ENCODE results near the gene RGS7. TPM values are rescaled to one million over a fixed set of nuclear protein-coding genes. Genes with fewer than 3 reads are reported as not detected.

RGS7 gene
- polyA plus RNA-seq, 1 donor from 2014 or later = 24.2 TPM

DNA sequence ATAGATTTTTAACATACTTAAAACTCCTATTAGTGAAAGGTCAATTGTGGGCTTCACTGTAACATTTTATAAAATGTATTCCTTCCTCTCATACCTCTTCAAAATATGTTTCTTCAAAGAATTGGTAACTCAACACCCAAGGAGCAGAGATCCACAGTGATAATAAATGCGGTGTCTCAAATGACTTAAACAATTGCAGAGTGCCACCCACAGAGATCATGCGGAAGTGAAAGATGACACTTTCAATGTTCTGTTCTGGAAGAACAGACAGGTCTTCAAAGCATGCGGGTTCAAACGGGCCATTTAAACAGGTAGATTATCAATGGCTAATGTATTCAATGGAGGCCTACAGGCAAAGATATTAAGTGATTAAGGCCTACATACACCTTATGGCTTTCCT, 588.0 kb downstream of the RGS7 start:
- Histone ChIP-seq H3K9me3 (ENCODE audit: low read length) (no peaks in the 10 kb centered on the region), H3K4me2 (ENCODE audit: low read length) (no peak overlapping the region), H4K20me1 (ENCODE audit: insufficient read depth) (no peaks in the 10 kb centered on the region), H3K27me3 (ENCODE audit: insufficient read depth, low read depth, low read length) (no peaks in the 10 kb centered on the region), H2AFZ (ENCODE audit: low read depth, low read length) (no peak overlapping the region), H3K27ac (ENCODE audit: low read length) (no peak overlapping the region), H3K79me2 (replicated peaks; ENCODE audit: insufficient read depth, low read length) (no peaks in the 10 kb centered on the region), H3F3A (ENCODE audit: insufficient read depth, low read length, poor library complexity, severe bottlenecking) (no peaks in the 10 kb centered on the region), H3K9ac (ENCODE audit: low read length) (no peak overlapping the region), H3K36me3 (ENCODE audit: insufficient read depth, low read length) (no peaks in the 10 kb centered on the region), H3K9me2 (ENCODE audit: insufficient read depth, low read length) (no peaks in the 10 kb centered on the region), H3K4me3 (ENCODE audit: low read length) (no peak overlapping the region)
- TF ChIP-seq RAD21 (conservative IDR thresholded peaks at IDR 0.05) (peak; percentile 12), TAF1 (IDR thresholded peaks at IDR 0.05; ENCODE audit: low read depth) (no peak), EP300 (conservative IDR thresholded peaks at IDR 0.05; ENCODE audit: poor library complexity, severe bottlenecking) (no peak)
- TF ChIP-seq, protein P1, sequence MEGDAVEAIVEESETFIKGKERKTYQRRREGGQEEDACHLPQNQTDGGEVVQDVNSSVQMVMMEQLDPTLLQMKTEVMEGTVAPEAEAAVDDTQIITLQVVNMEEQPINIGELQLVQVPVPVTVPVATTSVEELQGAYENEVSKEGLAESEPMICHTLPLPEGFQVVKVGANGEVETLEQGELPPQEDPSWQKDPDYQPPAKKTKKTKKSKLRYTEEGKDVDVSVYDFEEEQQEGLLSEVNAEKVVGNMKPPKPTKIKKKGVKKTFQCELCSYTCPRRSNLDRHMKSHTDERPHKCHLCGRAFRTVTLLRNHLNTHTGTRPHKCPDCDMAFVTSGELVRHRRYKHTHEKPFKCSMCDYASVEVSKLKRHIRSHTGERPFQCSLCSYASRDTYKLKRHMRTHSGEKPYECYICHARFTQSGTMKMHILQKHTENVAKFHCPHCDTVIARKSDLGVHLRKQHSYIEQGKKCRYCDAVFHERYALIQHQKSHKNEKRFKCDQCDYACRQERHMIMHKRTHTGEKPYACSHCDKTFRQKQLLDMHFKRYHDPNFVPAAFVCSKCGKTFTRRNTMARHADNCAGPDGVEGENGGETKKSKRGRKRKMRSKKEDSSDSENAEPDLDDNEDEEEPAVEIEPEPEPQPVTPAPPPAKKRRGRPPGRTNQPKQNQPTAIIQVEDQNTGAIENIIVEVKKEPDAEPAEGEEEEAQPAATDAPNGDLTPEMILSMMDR (IDR thresholded peaks at IDR 0.05; ENCODE audit: poor library complexity, severe bottlenecking) = peak; percentile 16

DNA sequence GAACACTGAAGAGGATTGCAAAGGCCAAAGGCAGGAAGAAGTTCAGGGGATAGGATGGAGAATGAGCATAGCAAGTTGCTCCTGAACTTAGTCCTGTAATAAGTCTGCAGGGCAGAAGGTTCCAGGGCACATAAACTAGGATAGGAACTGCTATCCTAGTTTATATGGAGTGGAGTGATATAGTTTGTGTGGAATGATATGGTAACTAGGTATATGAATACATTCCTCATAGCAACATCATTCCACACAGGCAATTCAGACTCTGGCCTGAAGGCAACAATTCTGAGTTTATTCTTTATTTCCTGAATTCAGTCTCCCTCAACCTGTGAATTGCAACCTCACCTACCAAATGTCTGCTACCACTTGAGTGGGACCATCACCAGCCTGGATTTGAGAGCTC, 590.2 kb downstream of the RGS7 start:
- H3K9me3 ChIP-seq (ENCODE audit: low read length) = no peaks in the 10 kb centered on the region
- no peak overlapping the region for H3K4me2 ChIP-seq (ENCODE audit: low read length)
- TF ChIP-seq TAF1 (IDR thresholded peaks at IDR 0.05; ENCODE audit: low read depth) (no peak), EZH2 (IDR thresholded peaks at IDR 0.05; ENCODE audit: borderline replicate concordance, insufficient read depth, low read length, poor library complexity, severe bottlenecking) (no peak), SMC3 (conservative IDR thresholded peaks at IDR 0.05; ENCODE audit: poor library complexity) (no peak), POLR2AphosphoS5 (IDR thresholded peaks at IDR 0.05) (no peak)
- no peaks in the 10 kb centered on the region for H4K20me1 ChIP-seq (ENCODE audit: insufficient read depth)
- no peaks in the 10 kb centered on the region for H3K27me3 ChIP-seq (ENCODE audit: insufficient read depth, low read depth, low read length)
- H3K36me3 ChIP-seq (ENCODE audit: insufficient read depth, low read length) = no peaks in the 10 kb centered on the region
- no peak overlapping the region for H3K4me3 ChIP-seq (ENCODE audit: low read length)
- no peak overlapping the region for H3K9ac ChIP-seq (ENCODE audit: low read length)
- no peaks in the 10 kb centered on the region for H3K9me2 ChIP-seq (ENCODE audit: insufficient read depth, low read length)
- no peak overlapping the region for H3K27ac ChIP-seq (ENCODE audit: low read length)
- no peaks in the 10 kb centered on the region for H3F3A ChIP-seq (ENCODE audit: insufficient read depth, low read length, poor library complexity, severe bottlenecking)
- H2AFZ ChIP-seq (ENCODE audit: low read depth, low read length) = no peak overlapping the region
- no peaks in the 10 kb centered on the region for H3K79me2 ChIP-seq (replicated peaks; ENCODE audit: insufficient read depth, low read length)

DNA sequence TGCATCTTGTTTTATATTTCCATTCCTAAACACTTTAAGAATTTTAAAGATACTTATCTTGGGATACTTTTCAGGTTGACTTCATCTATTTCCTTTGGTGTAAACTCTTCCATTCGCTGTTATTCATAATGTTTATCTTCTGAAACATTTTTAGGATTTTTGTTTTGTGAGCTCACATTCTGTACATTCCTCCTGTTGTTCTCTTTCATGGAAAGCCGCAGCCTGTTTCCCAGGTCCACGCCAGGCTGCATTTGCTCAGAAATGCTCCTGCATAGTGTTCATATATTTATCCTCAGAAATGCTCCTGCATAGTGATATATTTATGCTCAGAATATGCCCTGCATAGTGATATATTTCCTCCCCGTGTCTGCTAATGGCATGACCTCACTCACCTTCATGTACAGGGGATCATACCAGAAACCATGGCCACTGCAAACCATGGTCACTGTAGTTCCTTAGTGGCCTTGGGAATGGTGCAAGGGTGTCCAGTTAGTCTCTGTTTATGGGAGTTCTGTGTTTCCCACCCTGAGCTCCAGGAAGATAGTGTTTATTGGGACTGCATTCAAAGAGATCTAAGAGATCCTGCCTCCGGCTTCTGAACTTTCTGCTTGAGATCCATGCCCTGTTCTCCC, 591.2 kb downstream of the RGS7 start:
- no peaks in the 10 kb centered on the region for H4K20me1 ChIP-seq (ENCODE audit: insufficient read depth)
- H3K9me3 ChIP-seq (ENCODE audit: low read length) = no peaks in the 10 kb centered on the region
- TF ChIP-seq TAF1 (IDR thresholded peaks at IDR 0.05; ENCODE audit: low read depth) (no peak), EP300 (conservative IDR thresholded peaks at IDR 0.05; ENCODE audit: poor library complexity, severe bottlenecking) (no peak), EZH2 (IDR thresholded peaks at IDR 0.05; ENCODE audit: borderline replicate concordance, insufficient read depth, low read length, poor library complexity, severe bottlenecking) (no peak), RAD21 (conservative IDR thresholded peaks at IDR 0.05) (no peak), POLR2AphosphoS5 (IDR thresholded peaks at IDR 0.05) (no peak), SMC3 (conservative IDR thresholded peaks at IDR 0.05; ENCODE audit: poor library complexity) (no peak), MXI1 (conservative IDR thresholded peaks at IDR 0.05; ENCODE audit: poor library complexity, severe bottlenecking) (no peak)
- TF ChIP-seq, protein P2, sequence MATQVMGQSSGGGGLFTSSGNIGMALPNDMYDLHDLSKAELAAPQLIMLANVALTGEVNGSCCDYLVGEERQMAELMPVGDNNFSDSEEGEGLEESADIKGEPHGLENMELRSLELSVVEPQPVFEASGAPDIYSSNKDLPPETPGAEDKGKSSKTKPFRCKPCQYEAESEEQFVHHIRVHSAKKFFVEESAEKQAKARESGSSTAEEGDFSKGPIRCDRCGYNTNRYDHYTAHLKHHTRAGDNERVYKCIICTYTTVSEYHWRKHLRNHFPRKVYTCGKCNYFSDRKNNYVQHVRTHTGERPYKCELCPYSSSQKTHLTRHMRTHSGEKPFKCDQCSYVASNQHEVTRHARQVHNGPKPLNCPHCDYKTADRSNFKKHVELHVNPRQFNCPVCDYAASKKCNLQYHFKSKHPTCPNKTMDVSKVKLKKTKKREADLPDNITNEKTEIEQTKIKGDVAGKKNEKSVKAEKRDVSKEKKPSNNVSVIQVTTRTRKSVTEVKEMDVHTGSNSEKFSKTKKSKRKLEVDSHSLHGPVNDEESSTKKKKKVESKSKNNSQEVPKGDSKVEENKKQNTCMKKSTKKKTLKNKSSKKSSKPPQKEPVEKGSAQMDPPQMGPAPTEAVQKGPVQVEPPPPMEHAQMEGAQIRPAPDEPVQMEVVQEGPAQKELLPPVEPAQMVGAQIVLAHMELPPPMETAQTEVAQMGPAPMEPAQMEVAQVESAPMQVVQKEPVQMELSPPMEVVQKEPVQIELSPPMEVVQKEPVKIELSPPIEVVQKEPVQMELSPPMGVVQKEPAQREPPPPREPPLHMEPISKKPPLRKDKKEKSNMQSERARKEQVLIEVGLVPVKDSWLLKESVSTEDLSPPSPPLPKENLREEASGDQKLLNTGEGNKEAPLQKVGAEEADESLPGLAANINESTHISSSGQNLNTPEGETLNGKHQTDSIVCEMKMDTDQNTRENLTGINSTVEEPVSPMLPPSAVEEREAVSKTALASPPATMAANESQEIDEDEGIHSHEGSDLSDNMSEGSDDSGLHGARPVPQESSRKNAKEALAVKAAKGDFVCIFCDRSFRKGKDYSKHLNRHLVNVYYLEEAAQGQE (IDR thresholded peaks at IDR 0.05; ENCODE audit: borderline replicate concordance) = no peak
- TF ChIP-seq, protein P1 (IDR thresholded peaks at IDR 0.05; ENCODE audit: poor library complexity, severe bottlenecking) = no peak
- H3K79me2 ChIP-seq (replicated peaks; ENCODE audit: insufficient read depth, low read length) = no peaks in the 10 kb centered on the region
- H3K27me3 ChIP-seq (ENCODE audit: insufficient read depth, low read depth, low read length) = no peaks in the 10 kb centered on the region
- H2AFZ ChIP-seq (ENCODE audit: low read depth, low read length) = no peak overlapping the region
- no peak overlapping the region for H3K4me2 ChIP-seq (ENCODE audit: low read length)
- no peak overlapping the region for H3K27ac ChIP-seq (ENCODE audit: low read length)
- H3K9ac ChIP-seq (ENCODE audit: low read length) = no peak overlapping the region
- H3K9me2 ChIP-seq (ENCODE audit: insufficient read depth, low read length) = no peaks in the 10 kb centered on the region
- H3K36me3 ChIP-seq (ENCODE audit: insufficient read depth, low read length) = no peaks in the 10 kb centered on the region
- no peaks in the 10 kb centered on the region for H3F3A ChIP-seq (ENCODE audit: insufficient read depth, low read length, poor library complexity, severe bottlenecking)
- H3K4me3 ChIP-seq (ENCODE audit: low read length) = no peak overlapping the region
